Breast epithelium (tissue), 4 donors: ENCODE data around the gene PHRF1. TPM values are rescaled to one million over a fixed set of nuclear protein-coding genes. Genes with fewer than 3 reads are reported as not detected.

ENCODE experiments used
- DNase-seq, 2 donors: peaks; one replicate each; pipeline ENCODE4 v3.0.0-alpha.2; 2019; ENCODE audit warnings: low spot score in 2 of 2
- H3K27ac ChIP-seq, 2 donors: fragments of 200-600 bp; sonication (generic) in 1 of 2; one replicate each; pipeline ENCODE4 v1.5.1; 2016 to 2019; ENCODE audit warnings: mild to moderate bottlenecking in 1 of 2
- H3K27me3 ChIP-seq, 2 donors: fragments of 200-600 bp; sonication (generic) in 1 of 2; one replicate each; pipeline versions ENCODE4 v1.5.1 to v1.6.0; 2017 to 2019; ENCODE audit warnings: control low read depth in 1 of 2, mild to moderate bottlenecking in 1 of 2
- H3K36me3 ChIP-seq: fragments of 200-600 bp; one replicate; pipeline ENCODE4 v1.5.1; 2019
- H3K4me1 ChIP-seq, 2 donors: fragments of 200-600 bp; sonication (generic); one replicate each; pipeline ENCODE4 v1.5.1; 2016 to 2019; ENCODE audit warnings: control low read depth in 1 of 2
- H3K4me3 ChIP-seq, 3 donors: fragments of 200-600 bp; sonication (generic); 1 replicate in 2 of 3; 2 replicates in 1 of 3; pipeline ENCODE4 v1.5.1; 2016 to 2019; ENCODE audit warnings: mild to moderate bottlenecking in 3 of 3, moderate library complexity in 2 of 3
- H3K9me3 ChIP-seq, 2 donors: fragments of 200-600 bp; sonication (generic) in 1 of 2; one replicate each; pipeline ENCODE4 v1.5.1; 2016 to 2019; ENCODE audit warnings: control low read depth in 1 of 2
- POLR2A ChIP-seq: fragments of 450-650 bp; IDR thresholded peaks from one replicate; pipeline ENCODE4 v1.6.1; 2016; ENCODE audit warnings: antibody characterized with exemption, mild to moderate bottlenecking, moderate library complexity
- POLR2AphosphoS5 ChIP-seq, 3 donors: sonication (generic); formaldehyde crosslinking; IDR thresholded peaks; one replicate each; pipeline ENCODE4 v1.6.1; 2017; ENCODE audit warnings: antibody characterized with exemption in 3 of 3
- intact Hi-C: fragments of 100-400 bp; cut with DNase I; formaldehyde crosslinking; loops from one replicate; pipeline ENCODE4 v1.15.1; 2023; ENCODE audit warnings: low total_unique reads
- total RNA-seq, 3 donors: library from RNA; depleted of rRNA; stranded (reverse); fragments of >200 nt; gene quantifications; one replicate each; pipeline ENCODE4 v1.1.0, GENCODE V29; 2016
- TF ChIP-seq, protein P1 (sequence below), 3 donors: fragments of 450-650 bp; IDR thresholded peaks; one replicate each; pipeline ENCODE4 v1.5.1; 2016 to 2017; ENCODE audit warnings: antibody characterized with exemption in 3 of 3, mild to moderate bottlenecking in 3 of 3, moderate library complexity in 3 of 3

PHRF1 gene, protein sequence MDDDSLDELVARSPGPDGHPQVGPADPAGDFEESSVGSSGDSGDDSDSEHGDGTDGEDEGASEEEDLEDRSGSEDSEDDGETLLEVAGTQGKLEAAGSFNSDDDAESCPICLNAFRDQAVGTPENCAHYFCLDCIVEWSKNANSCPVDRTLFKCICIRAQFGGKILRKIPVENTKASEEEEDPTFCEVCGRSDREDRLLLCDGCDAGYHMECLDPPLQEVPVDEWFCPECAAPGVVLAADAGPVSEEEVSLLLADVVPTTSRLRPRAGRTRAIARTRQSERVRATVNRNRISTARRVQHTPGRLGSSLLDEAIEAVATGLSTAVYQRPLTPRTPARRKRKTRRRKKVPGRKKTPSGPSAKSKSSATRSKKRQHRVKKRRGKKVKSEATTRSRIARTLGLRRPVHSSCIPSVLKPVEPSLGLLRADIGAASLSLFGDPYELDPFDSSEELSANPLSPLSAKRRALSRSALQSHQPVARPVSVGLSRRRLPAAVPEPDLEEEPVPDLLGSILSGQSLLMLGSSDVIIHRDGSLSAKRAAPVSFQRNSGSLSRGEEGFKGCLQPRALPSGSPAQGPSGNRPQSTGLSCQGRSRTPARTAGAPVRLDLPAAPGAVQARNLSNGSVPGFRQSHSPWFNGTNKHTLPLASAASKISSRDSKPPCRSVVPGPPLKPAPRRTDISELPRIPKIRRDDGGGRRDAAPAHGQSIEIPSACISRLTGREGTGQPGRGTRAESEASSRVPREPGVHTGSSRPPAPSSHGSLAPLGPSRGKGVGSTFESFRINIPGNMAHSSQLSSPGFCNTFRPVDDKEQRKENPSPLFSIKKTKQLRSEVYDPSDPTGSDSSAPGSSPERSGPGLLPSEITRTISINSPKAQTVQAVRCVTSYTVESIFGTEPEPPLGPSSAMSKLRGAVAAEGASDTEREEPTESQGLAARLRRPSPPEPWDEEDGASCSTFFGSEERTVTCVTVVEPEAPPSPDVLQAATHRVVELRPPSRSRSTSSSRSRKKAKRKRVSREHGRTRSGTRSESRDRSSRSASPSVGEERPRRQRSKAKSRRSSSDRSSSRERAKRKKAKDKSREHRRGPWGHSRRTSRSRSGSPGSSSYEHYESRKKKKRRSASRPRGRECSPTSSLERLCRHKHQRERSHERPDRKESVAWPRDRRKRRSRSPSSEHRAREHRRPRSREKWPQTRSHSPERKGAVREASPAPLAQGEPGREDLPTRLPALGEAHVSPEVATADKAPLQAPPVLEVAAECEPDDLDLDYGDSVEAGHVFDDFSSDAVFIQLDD (N-terminal part only)
- 10 to 100 TPM; 18.6 to 22.1 (median 21.3) TPM for total RNA-seq

DNA sequence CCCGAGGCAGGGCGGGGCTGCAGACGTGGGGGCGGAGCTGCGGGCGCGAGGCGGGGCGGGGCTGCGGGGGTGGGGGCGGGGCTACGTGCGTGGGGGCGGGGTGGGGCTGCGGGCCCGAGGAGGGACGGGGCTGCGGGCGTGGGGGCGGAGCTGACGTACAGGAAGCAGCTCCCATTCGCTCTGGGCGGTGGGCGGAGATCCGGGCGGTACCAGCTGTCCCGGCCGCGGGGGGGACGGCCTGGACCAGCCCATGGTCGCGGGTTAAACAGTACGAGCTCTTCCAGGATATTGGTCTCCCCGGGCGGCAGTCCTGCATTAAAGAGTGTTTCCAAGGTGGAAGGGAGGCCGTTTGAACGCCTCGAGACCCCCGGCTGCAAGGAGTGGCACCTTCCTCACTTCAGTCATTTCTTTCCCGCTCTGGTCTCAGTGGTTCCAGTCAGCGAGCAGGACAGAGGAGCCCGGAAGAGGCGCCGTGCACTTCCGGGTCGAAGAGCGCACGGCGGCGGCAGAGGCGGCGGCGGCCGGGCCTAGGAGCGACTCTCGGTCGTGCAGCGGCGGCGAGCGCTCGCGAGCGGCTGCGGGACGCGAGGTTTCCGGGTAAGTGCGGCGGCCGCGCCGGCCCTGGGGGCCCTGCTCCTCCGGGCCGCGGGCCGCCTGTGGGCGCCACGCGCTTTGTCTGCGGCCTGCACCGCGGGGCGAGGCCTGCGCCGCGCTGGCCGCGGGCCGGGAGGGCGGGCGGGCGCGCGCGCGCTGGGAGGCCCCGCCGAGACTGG is at the start of gene PHRF1:
Gene PHRF1, plus strand, starts transcription at position 475 of the 773 bp plus-strand sequence. CDS start 5,043 bp downstream, outside the sequence.
- intact Hi-C loops, result no loop called here
- peaks cover 11 to 38% of the 10 kb centered on the region in 2 donors for H3K4me1 ChIP-seq

DNA sequence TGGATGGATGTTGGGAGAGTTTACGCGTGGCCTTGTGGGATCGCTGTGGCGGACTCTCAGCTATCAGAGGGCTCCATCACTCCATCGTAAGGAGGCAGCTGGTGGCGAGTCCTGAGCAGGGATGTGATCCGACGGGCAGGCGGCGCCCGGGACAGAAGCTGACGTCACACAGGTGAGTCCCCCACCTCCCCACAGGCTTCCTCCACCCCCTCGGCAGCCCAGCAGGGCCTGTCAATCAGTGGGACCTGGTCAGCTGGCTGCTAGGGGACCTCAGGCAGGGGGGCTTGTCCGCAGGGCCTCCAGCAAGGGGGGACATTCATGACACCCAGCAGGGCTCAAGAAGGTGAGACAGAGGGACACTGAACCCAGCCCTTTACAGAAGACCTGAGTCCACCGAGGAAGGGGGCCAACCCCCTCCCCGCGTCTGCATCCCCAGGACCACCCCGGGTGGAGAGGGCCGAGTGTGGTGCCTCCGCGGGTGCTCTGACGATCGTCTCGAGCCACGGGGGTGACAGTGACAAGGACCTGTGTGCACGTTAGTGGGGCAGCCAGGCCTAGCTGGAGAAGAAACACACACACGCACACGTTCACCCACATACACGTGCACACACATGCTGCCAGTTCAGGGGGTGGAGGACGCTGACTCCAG is 48.0 kb upstream of the PHRF1 start:
- DNase-seq, result no peak
- TF ChIP-seq, protein P1, sequence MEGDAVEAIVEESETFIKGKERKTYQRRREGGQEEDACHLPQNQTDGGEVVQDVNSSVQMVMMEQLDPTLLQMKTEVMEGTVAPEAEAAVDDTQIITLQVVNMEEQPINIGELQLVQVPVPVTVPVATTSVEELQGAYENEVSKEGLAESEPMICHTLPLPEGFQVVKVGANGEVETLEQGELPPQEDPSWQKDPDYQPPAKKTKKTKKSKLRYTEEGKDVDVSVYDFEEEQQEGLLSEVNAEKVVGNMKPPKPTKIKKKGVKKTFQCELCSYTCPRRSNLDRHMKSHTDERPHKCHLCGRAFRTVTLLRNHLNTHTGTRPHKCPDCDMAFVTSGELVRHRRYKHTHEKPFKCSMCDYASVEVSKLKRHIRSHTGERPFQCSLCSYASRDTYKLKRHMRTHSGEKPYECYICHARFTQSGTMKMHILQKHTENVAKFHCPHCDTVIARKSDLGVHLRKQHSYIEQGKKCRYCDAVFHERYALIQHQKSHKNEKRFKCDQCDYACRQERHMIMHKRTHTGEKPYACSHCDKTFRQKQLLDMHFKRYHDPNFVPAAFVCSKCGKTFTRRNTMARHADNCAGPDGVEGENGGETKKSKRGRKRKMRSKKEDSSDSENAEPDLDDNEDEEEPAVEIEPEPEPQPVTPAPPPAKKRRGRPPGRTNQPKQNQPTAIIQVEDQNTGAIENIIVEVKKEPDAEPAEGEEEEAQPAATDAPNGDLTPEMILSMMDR (IDR thresholded peaks at IDR 0.05), result no peak
- TF ChIP-seq POLR2AphosphoS5 (IDR thresholded peaks at IDR 0.05), result no peak
- no peak for TF ChIP-seq POLR2A
- Histone ChIP-seq H3K27ac (no peak overlapping the region), H3K4me3 (no peak overlapping the region), H3K36me3 (no peaks in the 10 kb centered on the region), H3K4me1 (peaks cover 0 to 7% of the 10 kb centered on the region in 2 donors), H3K27me3 (no peaks in the 10 kb centered on the region), H3K9me3 (no peaks in the 10 kb centered on the region)
- intact Hi-C loops, result no loop called here

More for the DNA sequence above, at the start of gene PHRF1:
- Histone ChIP-seq H3K27me3 (no peaks in the 10 kb centered on the region), H3K9me3 (no peaks in the 10 kb centered on the region), H3K36me3 (no peaks in the 10 kb centered on the region), H3K27ac (peak within 1 kb of the TSS; percentile 90 to 94), H3K4me3 (peak within 1 kb of the TSS; percentile 86 to 96 (median 91))
- TF ChIP-seq POLR2A (no peak), POLR2AphosphoS5 (IDR thresholded peaks at IDR 0.05) (peak; percentile 83 to 97 (median 89))
- TF ChIP-seq, protein P1 (IDR thresholded peaks at IDR 0.05), result peak; percentile 13 to 32 (median 22)
- peak; percentile 96 to 97 for DNase-seq

DNA sequence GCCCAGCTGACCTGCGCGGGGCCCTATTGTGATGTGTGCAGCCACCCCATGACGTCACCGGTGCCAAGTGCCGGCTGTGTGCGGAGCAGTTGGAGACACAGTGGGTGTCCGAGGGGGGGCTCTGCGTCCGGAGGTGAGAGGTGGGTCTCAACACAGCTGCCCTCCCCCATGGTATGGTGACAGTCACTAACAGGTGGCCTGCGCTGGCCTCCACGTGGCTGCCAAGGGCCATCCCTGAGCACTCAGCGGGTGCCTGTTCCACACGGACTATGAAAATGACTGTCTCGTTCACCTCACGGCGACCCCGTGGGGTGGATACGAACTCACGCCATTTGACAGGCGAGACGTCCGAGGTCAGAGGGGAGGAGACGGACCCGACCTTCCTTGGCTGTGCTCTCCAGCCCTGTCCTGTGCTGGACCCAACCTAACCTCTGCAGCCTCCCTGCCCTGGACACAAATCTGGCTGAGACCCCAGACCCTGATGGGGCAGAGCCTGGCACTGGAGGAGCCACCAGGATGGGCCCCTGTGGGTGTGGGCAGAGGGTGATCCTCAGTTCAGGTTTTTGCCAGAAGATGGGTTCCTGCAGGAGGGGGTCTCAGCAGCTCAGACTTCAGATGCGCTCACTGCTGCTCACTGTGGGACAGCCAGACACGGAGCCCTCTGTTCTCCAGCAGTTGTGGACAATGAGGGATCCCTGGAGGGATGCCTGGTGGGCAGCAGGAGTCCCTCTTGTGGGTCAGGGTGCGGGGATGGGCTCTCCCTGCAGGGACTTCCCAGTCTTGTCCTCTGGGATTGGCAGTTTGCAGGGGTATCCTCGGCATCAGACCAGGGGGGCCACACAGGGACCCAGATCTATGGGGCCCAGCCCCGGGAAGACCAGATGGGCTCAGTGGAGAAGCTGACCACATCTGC is 47.2 kb upstream of the PHRF1 start:
- no peak for DNase-seq
- Histone ChIP-seq H3K9me3 (no peaks in the 10 kb centered on the region), H3K4me1 (peaks cover 2 to 15% of the 10 kb centered on the region in 2 donors), H3K4me3 (no peak overlapping the region), H3K36me3 (no peaks in the 10 kb centered on the region), H3K27me3 (no peaks in the 10 kb centered on the region), H3K27ac (no peak overlapping the region)
- TF ChIP-seq, protein P1 (IDR thresholded peaks at IDR 0.05), result no peak
- TF ChIP-seq POLR2AphosphoS5 (IDR thresholded peaks at IDR 0.05) (no peak), POLR2A (no peak)
- intact Hi-C loops, result no loop called here
